Spleen (tissue), 11 donors: ENCODE results near the gene EPHA8. TPM values are rescaled to one million over a fixed set of nuclear protein-coding genes. Genes with fewer than 3 reads are reported as not detected.

ENCODE experiments used
- DNase-seq: peaks from one replicate; pipeline ENCODE4 v3.0.0-alpha.2; 2020
- H3K27ac ChIP-seq, 8 donors: fragments of 200-600 bp; sonication (generic) in 7 of 8; 1 replicate in 4 of 8; 2 replicates in 4 of 8; pipeline versions ENCODE4 v1.5.0 to v1.8.0; 2016 to 2021; ENCODE audit warnings: inconsistent platforms in 4 of 8, mild to moderate bottlenecking in 4 of 8, moderate library complexity in 1 of 8
- H3K27me3 ChIP-seq, 7 donors: fragments of 200-600 bp; sonication (generic) in 6 of 7; replicated peaks in 1 of 7; 1 replicate in 4 of 7; 2 replicates in 3 of 7; pipeline versions ENCODE4 v1.5.0 to v1.8.0; 2016 to 2021; ENCODE audit warnings: inconsistent platforms in 3 of 7, mild to moderate bottlenecking in 1 of 7
- H3K36me3 ChIP-seq, 6 donors: fragments of 200-600 bp; sonication (generic) in 5 of 6; 1 replicate in 4 of 6; 2 replicates in 2 of 6; pipeline versions ENCODE4 v1.5.0 to v1.8.0; 2016 to 2021; ENCODE audit warnings: inconsistent platforms in 2 of 6
- H3K4me1 ChIP-seq, 6 donors: fragments of 200-600 bp; sonication (generic) in 5 of 6; 1 replicate in 3 of 6; 2 replicates in 3 of 6; pipeline versions ENCODE4 v1.5.0 to v1.8.0; 2016 to 2021; ENCODE audit warnings: inconsistent platforms in 3 of 6
- H3K4me3 ChIP-seq, 8 donors: fragments of 200-600 bp; sonication (generic) in 7 of 8; 1 replicate in 4 of 8; 2 replicates in 4 of 8; pipeline versions ENCODE4 v1.5.0 to v1.8.0; 2016 to 2021; ENCODE audit warnings: inconsistent platforms in 4 of 8, mild to moderate bottlenecking in 4 of 8, moderate library complexity in 2 of 8
- H3K9me3 ChIP-seq, 8 donors: fragments of 200-600 bp; sonication (generic) in 7 of 8; 1 replicate in 4 of 8; 2 replicates in 4 of 8; pipeline versions ENCODE4 v1.5.0 to v1.8.0; 2016 to 2021; ENCODE audit warnings: inconsistent platforms in 4 of 8
- CTCF ChIP-seq, 11 experiments: fragments of 200-600 bp in 7 of 11; fragments of 450-650 bp in 4 of 11; sonication (generic) in 4 of 11; IDR thresholded peaks in 8 of 11; conservative IDR thresholded peaks in 3 of 11; 1 replicate in 7 of 11; 2 replicates in 4 of 11; pipeline versions ENCODE4 v1.4.0 to v1.8.0; 2016 to 2021; ENCODE audit warnings: antibody characterized with exemption in 11 of 11, inconsistent platforms in 4 of 11, mild to moderate bottlenecking in 1 of 11
- POLR2A ChIP-seq, 3 donors: fragments of 450-650 bp; IDR thresholded peaks; one replicate each; pipeline ENCODE4 v1.5.1; 2017; ENCODE audit warnings: antibody characterized with exemption in 3 of 3, mild to moderate bottlenecking in 1 of 3
- POLR2AphosphoS5 ChIP-seq, 3 donors: sonication (generic); formaldehyde crosslinking; IDR thresholded peaks; one replicate each; pipeline ENCODE4 v1.5.1; 2017; ENCODE audit warnings: antibody characterized with exemption in 3 of 3
- WGBS, 5 donors: extraction: QIAGEN DNeasy Blood & Tissue Kit in 3 of 5; methylation state at CpG; one replicate each; pipeline versions ENCODE4 v1.1.5 to v1.1.7; 2013 to 2018; 5-methylcytosine and 5-hydroxymethylcytosine counted together
- intact Hi-C: fragments of 100-400 bp; cut with DNase I; formaldehyde crosslinking; loops from one replicate; pipeline ENCODE4 v1.15.0; 2023; ENCODE audit warnings: low total_unique reads
- polyA plus RNA-seq, 3 donors: library from polyadenylated mRNA; stranded (reverse); fragments of 200-250 nt; gene quantifications; one replicate each; pipeline ENCODE4 v1.2.1, GENCODE V29; 2013
- total RNA-seq, 7 donors: library from RNA; depleted of rRNA in 3 of 7; stranded (reverse); fragments of >200 nt in 3 of 7; fragmentation: NEBNext Ultra II Directional in 4 of 7; extraction: Animal tissue kit (Norgen Biotek cat#: 25700) in 4 of 7; gene quantifications; one replicate each; pipeline versions ENCODE4 v1.1.0 to v1.2.1, GENCODE V29; 2016 to 2021
- donor health status: healthy with polysubstance abuse.
- donor health status: DM: no; HTN: no; CAD: no; lungs with moderate emphysema.
- donor health status: DM: no; HTN: no; CAD: no.
- donor health status: Bipolar disorder and iron deficiency.
- donor health status: healthy.
- donor health status: DM: no; HTN: no; CAD: no.
- donor health status: DM: yes; HTN: yes; CAD: no.

The EPHA8 gene
- total and polyA plus RNA-seq, 10 donors = 0.30 to 9.2 (median 4.9) TPM

GRCh38 chr1:22619252-22619651 lies 56.0 kb downstream of the EPHA8 start:
- H3K4me1 ChIP-seq = no peaks in the 10 kb centered on the region
- no peaks in the 10 kb centered on the region for H3K36me3 ChIP-seq
- intact Hi-C loops = no loop called here
- TF ChIP-seq POLR2AphosphoS5 (IDR thresholded peaks at IDR 0.05) (no peak), POLR2A (IDR thresholded peaks at IDR 0.05) (no peak), CTCF (IDR thresholded peaks at IDR 0.05 in 8 of 11, conservative IDR thresholded peaks at IDR 0.05 in 3 of 11) (no peak)
- 60 to 70% (median 63%) methylated on average over 7 of the region's 7 CpGs for WGBS, 5 donors
- no peak for DNase-seq
- peaks cover 0 to 96% (median 19%) of the 10 kb centered on the region in 7 donors for H3K27me3 ChIP-seq
- no peak overlapping the region for H3K27ac ChIP-seq
- no peak overlapping the region for H3K4me3 ChIP-seq
- H3K9me3 ChIP-seq = no peaks in the 10 kb centered on the region

DNA sequence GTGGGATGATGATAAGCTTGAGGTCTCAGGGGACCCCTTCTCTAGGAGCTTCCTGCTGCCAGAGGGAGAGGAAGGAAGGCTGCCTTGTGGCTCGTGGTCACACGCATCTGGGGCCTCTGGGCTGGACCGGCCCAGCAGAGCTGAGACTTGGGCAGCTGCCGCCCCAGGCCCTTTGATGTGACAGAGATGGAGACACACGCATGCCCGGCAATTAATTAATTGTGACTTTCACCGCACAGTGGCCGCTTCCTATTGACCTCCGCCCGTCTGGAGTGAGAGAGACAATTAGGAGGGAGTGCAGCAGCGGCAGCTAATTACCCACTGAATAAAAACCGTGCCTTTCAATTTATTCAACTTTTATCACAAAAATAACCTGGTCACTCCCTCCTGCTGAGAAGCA lies 56.5 kb downstream of the EPHA8 start:
- H3K27me3 ChIP-seq = peaks cover 0 to 96% (median 19%) of the 10 kb centered on the region in 7 donors
- H3K36me3 ChIP-seq = no peaks in the 10 kb centered on the region
- intact Hi-C loops = no loop called here
- no peak overlapping the region for H3K4me3 ChIP-seq
- 42 to 71% (median 48%) methylated on average over 8 to 12 of the region's 12 CpGs for WGBS, 5 donors
- no peak for DNase-seq
- H3K27ac ChIP-seq = no peak overlapping the region
- TF ChIP-seq POLR2A (IDR thresholded peaks at IDR 0.05) (no peak), CTCF (IDR thresholded peaks at IDR 0.05 in 8 of 11, conservative IDR thresholded peaks at IDR 0.05 in 3 of 11) (no peak), POLR2AphosphoS5 (IDR thresholded peaks at IDR 0.05) (no peak)
- no peaks in the 10 kb centered on the region for H3K9me3 ChIP-seq
- no peaks in the 10 kb centered on the region for H3K4me1 ChIP-seq

DNA sequence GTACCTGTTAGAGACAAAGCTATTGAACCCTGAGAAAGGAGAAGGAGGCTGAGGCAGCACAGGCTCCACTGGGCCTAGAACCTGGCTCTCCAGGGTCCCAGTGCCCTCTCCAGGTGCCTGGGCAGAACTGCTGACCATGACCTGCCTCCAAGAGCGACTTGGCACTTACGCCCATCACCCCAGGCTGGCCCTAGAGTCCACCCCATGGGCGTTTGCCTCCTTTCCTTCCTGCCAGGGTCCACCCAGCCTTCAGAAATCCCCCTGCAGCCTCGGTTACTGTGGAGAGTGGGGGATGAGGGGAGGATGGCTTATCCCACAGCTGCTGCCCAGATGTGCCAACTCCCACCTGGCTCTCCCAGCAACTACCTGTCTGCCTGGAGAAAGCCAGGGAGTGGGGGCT lies 58.5 kb downstream of the EPHA8 start:
- no peak overlapping the region for H3K27ac ChIP-seq
- H3K4me1 ChIP-seq = no peaks in the 10 kb centered on the region
- no peak for TF ChIP-seq POLR2AphosphoS5 (IDR thresholded peaks at IDR 0.05)
- no peak for TF ChIP-seq POLR2A (IDR thresholded peaks at IDR 0.05)
- TF ChIP-seq CTCF (IDR thresholded peaks at IDR 0.05 in 8 of 11, conservative IDR thresholded peaks at IDR 0.05 in 3 of 11) = no peak
- H3K4me3 ChIP-seq = no peak overlapping the region
- peaks cover 0 to 96% (median 14%) of the 10 kb centered on the region in 7 donors for H3K27me3 ChIP-seq
- intact Hi-C loops = no loop called here
- no peak for DNase-seq
- H3K9me3 ChIP-seq = no peaks in the 10 kb centered on the region
- H3K36me3 ChIP-seq = no peaks in the 10 kb centered on the region
- 47 to 69% (median 53%) methylated on average over 4 of the region's 4 CpGs; no CpG with 5 or more reads in 1 of the 5 donors for WGBS, 5 donors

GRCh38 chr1:22625262-22625925 lies 62.1 kb downstream of the EPHA8 start:
- Histone ChIP-seq H3K36me3 (no peaks in the 10 kb centered on the region), H3K27me3 (peaks cover 0 to 87% (median 8%) of the 10 kb centered on the region in 7 donors), H3K9me3 (no peaks in the 10 kb centered on the region), H3K4me1 (peaks cover 0 to 7% (median under 1%) of the 10 kb centered on the region in 6 donors), H3K4me3 (no peak overlapping the region), H3K27ac (no peak overlapping the region)
- WGBS, 5 donors = 39 to 48% (median 40%) methylated on average over 9 of the region's 9 CpGs
- intact Hi-C loops = no loop called here
- DNase-seq = no peak
- TF ChIP-seq POLR2A (IDR thresholded peaks at IDR 0.05) = no peak
- TF ChIP-seq POLR2AphosphoS5 (IDR thresholded peaks at IDR 0.05) = no peak
- no peak for TF ChIP-seq CTCF (IDR thresholded peaks at IDR 0.05 in 8 of 11, conservative IDR thresholded peaks at IDR 0.05 in 3 of 11)
